ENCODE measurements around the gene TNNC1. TPM values are rescaled to one million over a fixed set of nuclear protein-coding genes. Genes with fewer than 3 reads are reported as not detected.

TNNC1 gene
- total and polyA plus RNA-seq, 2 donors (not counting 3 experiments of a cell fraction or from before 2014, with no cell fraction given): 0.12 TPM; not detected in 1

DNA sequence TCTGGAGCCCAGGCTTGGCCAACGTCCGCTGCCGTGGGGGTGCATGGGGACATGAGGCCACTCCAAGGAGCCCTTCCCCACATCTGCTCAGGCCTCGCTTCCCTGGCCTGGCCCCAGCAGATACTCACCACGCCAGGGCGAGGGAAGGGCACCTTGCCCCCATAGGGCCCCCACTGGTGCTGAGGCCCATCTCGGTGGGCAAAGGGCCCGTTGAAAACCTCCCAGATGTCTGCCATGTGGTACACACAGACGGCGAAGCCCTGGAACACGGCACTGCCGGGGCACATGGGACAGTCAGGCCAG lies 13.6 kb downstream of the TNNC1 start:
- H3K4me2 ChIP-seq (ENCODE audit: insufficient read depth, low read length): no peak overlapping the region
- H3K27me3 ChIP-seq (ENCODE audit: control insufficient read depth in 2 of 2, insufficient read depth in 2 of 2, low read length in 2 of 2): no peaks in the 10 kb centered on the region
- no peaks in the 10 kb centered on the region for H3K9me1 ChIP-seq (replicated peaks; ENCODE audit: control insufficient read depth, extremely low read depth, insufficient read depth, low read length)
- H3K4me3 ChIP-seq (replicated peaks in 1 of 3; ENCODE audit: insufficient read depth in 1 of 3, low read depth in 1 of 3, low read length in 3 of 3): no peak overlapping the region
- no peak overlapping the region for H2AFZ ChIP-seq (ENCODE audit: low read depth, low read length)
- FAIRE-seq (no peak), DNase-seq (ENCODE audit: low read depth, low spot score) (no peak)
- TF ChIP-seq JUN (IDR thresholded peaks at IDR 0.05; ENCODE audit: borderline replicate concordance, insufficient read depth, insufficient read length, low read depth): no peak
- no peak for TF ChIP-seq POLR2A (IDR thresholded peaks at IDR 0.05; ENCODE audit: low read depth, low read length)
- no peak for TF ChIP-seq MYC (IDR thresholded peaks at IDR 0.05; ENCODE audit: low read depth, low read length)
- TF ChIP-seq, protein P1, sequence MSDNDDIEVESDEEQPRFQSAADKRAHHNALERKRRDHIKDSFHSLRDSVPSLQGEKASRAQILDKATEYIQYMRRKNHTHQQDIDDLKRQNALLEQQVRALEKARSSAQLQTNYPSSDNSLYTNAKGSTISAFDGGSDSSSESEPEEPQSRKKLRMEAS (IDR thresholded peaks at IDR 0.05; ENCODE audit: insufficient read depth, insufficient read length): no peak
- no peak for TF ChIP-seq GATA2 (IDR thresholded peaks at IDR 0.05; ENCODE audit: insufficient read depth, insufficient read length, low read depth, low read length)
- TF ChIP-seq, protein P2, sequence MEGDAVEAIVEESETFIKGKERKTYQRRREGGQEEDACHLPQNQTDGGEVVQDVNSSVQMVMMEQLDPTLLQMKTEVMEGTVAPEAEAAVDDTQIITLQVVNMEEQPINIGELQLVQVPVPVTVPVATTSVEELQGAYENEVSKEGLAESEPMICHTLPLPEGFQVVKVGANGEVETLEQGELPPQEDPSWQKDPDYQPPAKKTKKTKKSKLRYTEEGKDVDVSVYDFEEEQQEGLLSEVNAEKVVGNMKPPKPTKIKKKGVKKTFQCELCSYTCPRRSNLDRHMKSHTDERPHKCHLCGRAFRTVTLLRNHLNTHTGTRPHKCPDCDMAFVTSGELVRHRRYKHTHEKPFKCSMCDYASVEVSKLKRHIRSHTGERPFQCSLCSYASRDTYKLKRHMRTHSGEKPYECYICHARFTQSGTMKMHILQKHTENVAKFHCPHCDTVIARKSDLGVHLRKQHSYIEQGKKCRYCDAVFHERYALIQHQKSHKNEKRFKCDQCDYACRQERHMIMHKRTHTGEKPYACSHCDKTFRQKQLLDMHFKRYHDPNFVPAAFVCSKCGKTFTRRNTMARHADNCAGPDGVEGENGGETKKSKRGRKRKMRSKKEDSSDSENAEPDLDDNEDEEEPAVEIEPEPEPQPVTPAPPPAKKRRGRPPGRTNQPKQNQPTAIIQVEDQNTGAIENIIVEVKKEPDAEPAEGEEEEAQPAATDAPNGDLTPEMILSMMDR (IDR thresholded peaks at IDR 0.05; ENCODE audit: extremely low read depth in 1 of 2, insufficient read depth in 1 of 2, low read depth in 1 of 2, low read length in 2 of 2): no peak
- TF ChIP-seq EZH2 (IDR thresholded peaks at IDR 0.05; ENCODE audit: borderline replicate concordance, low read depth, low read length, severe bottlenecking): no peak
- BruUV-seq (replicated peaks): no TSS peak
- POLR2A ChIA-PET: no interaction called here
- H3K79me2 ChIP-seq (ENCODE audit: control insufficient read depth, insufficient read depth, low read length): no peaks in the 10 kb centered on the region
- H3K27ac ChIP-seq (ENCODE audit: insufficient read depth, low read depth, low read length): no peak overlapping the region
- no peaks in the 10 kb centered on the region for H4K20me1 ChIP-seq (replicated peaks; ENCODE audit: control insufficient read depth, extremely low read depth, insufficient read depth, low read length)
- H3K9me3 ChIP-seq (replicated peaks; ENCODE audit: control insufficient read depth, insufficient read depth, low read length): no peaks in the 10 kb centered on the region
- intact Hi-C loops (cut with micrococcal nuclease): no loop called here
- dilution Hi-C loops (cut with MboI; ENCODE audit: extremely low pct_ligation_motif_present, low sequenced_read_pairs): no loop called here
- no peaks in the 10 kb centered on the region for H3K4me1 ChIP-seq (ENCODE audit: control insufficient read depth, extremely low read depth, insufficient read depth, low read length)
- H3K36me3 ChIP-seq (ENCODE audit: control insufficient read depth in 2 of 2, extremely low read depth in 1 of 2, insufficient read depth in 2 of 2, low read length in 2 of 2): peaks cover 0 to 20% of the 10 kb centered on the region in 2 experiments
- no peak overlapping the region for H3K9ac ChIP-seq (replicated peaks; ENCODE audit: extremely low read depth, insufficient read depth, low read length)
- CTCF ChIA-PET: no interaction called here

All from endothelial cell of umbilical vein (primary cell).